Activated CD4-positive, alpha-beta T cell treated with anti-CD3 and anti-CD28 coated beads for 48 hours (primary cell): ENCODE data around the gene DSPP.

ENCODE experiments used
- DNase-seq: peaks from one replicate; pipeline ENCODE4 v3.0.0-alpha.2; 2020

DSPP gene

GRCh38 chr4:87632469-87632868 lies 24.1 kb downstream of the DSPP start:
- no peak for DNase-seq

DNA sequence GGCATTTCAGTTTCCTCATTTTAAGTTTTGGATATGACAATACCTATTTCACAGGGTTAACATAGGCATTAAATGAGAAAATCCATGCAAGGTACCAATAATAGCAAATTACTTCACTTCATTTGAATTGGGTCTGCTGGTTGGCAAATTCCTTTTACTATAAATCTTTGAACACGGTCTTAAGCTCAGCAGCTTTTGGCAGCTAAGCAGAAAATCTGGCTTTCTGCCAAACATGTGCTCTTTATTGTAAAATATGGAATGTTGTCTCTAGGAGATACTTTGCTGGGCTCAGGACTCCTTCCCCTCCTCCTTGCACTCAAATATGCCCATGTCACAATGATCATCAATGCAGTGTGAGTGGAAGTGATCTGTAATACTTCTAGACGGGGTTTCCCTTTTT lies 24.9 kb downstream of the DSPP start:
- no peak for DNase-seq

DNA sequence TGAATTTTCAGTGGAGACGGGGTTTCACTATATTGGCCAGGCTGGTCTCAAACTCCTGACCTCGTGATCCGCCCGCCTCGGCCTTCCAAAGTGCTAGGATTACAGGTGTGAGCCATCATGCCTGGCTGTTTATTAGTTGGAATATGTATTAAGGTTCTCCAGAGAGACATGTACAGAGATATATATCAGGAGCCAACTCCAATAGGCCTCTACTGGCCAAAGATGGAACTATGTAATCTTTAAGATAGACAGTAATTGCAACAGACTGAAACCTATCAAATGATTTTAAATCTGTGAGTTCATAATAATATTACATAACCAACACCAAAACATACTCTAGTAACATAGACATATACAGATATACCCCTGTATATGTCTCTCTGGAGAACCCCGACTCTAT lies 36.0 kb downstream of the DSPP start:
- DNase-seq = no peak

GRCh38 chr4:87649980-87650379 lies 41.7 kb downstream of the DSPP start, which contains the start of gene DMP1:
TSS of gene DMP1 (plus strand) at chr4:87650280. CDS start at chr4:87656493, 6,213 bp downstream.
- no peak for DNase-seq

GRCh38 chr4:87650938-87651337 lies 42.6 kb downstream of the DSPP start:
- no peak for DNase-seq

DNA sequence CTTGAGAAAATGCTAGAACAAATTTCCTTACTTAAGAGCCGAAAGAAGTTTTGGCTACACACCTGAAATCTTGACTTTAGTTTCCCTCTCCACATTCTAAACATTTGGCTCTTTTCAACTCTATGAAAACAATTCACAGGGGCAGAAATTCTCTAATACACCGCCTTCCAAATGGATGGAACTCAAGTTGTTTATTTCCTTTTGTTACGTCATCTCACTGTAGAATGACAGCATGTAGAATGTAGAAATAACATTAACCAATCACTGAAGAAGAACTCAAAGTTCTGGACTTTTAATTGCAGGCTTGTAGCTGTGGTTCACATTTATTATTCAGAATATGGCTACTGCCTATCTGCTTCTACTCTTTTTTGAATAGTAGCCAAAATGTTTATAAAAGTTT lies 43.6 kb downstream of the DSPP start:
- DNase-seq = no peak

GRCh38 chr4:87654487-87655044 lies 46.2 kb downstream of the DSPP start:
- DNase-seq = no peak

GRCh38 chr4:87657525-87657924 lies 49.2 kb downstream of the DSPP start:
- no peak for DNase-seq

- no peak for DNase-seq
These were observed 51.1 kb downstream of the DSPP start for GRCh38 chr4:87659247-87659931.

DNA sequence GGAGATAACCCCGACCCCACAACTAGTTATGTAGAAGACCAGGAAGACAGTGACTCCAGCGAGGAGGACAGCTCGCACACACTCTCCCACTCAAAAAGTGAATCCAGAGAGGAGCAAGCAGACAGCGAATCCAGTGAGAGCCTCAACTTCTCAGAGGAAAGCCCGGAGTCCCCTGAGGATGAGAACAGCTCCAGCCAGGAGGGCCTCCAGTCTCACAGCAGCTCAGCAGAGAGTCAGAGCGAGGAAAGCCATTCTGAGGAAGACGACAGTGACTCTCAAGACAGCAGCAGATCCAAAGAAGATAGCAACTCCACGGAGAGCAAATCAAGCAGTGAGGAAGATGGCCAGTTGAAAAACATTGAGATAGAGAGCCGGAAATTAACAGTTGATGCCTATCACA lies 54.5 kb downstream of the DSPP start:
- no peak for DNase-seq
